Bronchial smooth muscle cell (primary cell): ENCODE measurements around the gene PIGN. TPM values are rescaled to one million over a fixed set of nuclear protein-coding genes. Genes with fewer than 3 reads are reported as not detected.

Experiments
- total RNA-seq: library from RNA; depleted of rRNA; stranded (reverse); fragments of >200 nt; gene quantifications from 2 replicates; pipeline ENCODE4 v1.2.1, GENCODE V29; 2014

Gene PIGN, protein sequence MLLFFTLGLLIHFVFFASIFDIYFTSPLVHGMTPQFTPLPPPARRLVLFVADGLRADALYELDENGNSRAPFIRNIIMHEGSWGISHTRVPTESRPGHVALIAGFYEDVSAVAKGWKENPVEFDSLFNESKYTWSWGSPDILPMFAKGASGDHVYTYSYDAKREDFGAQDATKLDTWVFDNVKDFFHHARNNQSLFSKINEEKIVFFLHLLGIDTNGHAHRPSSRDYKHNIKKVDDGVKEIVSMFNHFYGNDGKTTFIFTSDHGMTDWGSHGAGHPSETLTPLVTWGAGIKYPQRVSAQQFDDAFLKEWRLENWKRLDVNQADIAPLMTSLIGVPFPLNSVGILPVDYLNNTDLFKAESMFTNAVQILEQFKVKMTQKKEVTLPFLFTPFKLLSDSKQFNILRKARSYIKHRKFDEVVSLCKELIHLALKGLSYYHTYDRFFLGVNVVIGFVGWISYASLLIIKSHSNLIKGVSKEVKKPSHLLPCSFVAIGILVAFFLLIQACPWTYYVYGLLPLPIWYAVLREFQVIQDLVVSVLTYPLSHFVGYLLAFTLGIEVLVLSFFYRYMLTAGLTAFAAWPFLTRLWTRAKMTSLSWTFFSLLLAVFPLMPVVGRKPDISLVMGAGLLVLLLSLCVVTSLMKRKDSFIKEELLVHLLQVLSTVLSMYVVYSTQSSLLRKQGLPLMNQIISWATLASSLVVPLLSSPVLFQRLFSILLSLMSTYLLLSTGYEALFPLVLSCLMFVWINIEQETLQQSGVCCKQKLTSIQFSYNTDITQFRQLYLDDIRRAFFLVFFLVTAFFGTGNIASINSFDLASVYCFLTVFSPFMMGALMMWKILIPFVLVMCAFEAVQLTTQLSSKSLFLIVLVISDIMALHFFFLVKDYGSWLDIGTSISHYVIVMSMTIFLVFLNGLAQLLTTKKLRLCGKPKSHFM
- total RNA-seq, result 36.1 and 46.6 TPM in 2 replicates

DNA sequence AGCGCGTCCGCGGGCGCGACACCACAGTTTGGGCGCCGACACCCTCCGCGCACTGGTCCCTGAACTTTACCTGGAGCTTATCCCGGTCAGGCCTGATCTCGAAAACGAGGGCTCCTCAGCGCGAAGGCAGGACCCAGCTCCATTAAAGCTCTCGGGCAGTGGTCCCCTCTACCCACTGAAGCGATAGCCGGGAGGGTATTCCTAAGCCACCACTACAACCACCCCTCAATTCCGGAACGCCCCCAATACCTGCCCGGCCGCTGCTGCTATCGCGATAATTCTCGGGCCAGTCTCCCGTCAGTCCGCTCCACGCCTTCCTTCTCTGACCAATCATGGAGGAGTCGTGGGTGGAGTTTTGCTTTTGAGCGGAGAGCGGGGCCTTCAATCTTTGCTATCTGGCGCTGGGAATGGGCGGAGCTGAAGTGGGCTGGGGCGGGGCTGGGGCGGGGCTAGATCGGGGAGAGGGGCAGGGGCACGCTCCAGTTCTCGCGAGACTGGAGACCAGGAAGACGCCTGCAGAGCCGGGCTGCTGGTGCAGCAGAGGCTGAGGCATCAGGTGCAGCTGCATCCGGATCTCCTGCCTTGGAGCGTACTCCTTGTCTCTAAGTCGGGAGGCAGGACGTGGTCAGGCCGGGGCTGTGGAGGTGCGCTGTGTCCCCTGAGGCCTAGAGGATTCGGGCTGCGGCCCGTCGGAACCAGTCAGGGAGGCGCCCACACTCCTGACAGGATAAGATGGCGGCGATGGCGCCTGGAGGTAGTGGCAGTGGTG lies at the start of gene PIGN, which contains the start of gene RELCH:
TSS of gene PIGN (minus strand) at position 283 of the 769 bp plus-strand sequence. CDS start 25,703 bp downstream, outside the sequence.
TSS of gene RELCH (plus strand) at position 482 of the 769 bp plus-strand sequence. CDS start at position 733, 251 bp downstream.

Other genes with a start within 250 kb of the PIGN start
- 23.2 and 29.1 TPM in 2 replicates for gene RELCH, start 199 bp upstream of the PIGN start, total RNA-seq
- gene TNFRSF11A, start 138.3 kb upstream of the PIGN start, total RNA-seq, result 0.09 and 0.16 TPM in 2 replicates